ENCODE results near the gene SLC35A3.

- TF ChIP-seq CTCF (IDR thresholded peaks at IDR 0.05 in 4 of 5, conservative IDR thresholded peaks at IDR 0.05 in 1 of 5) (no peak), POLR2A (IDR thresholded peaks at IDR 0.05) (no peak)
Observed at GRCh38 chr1:99957818-99958217, 12.0 kb upstream of the SLC35A3 start.

All from gastrocnemius medialis (tissue), 4 donors.